Ammon's horn (tissue), 1 donor: ENCODE data around the gene USP10.

Experiments
- DNase-seq: peaks from one replicate; pipeline ENCODE4 v3.0.0-alpha.2; 2016; ENCODE audit warnings: low spot score

The USP10 gene

DNA sequence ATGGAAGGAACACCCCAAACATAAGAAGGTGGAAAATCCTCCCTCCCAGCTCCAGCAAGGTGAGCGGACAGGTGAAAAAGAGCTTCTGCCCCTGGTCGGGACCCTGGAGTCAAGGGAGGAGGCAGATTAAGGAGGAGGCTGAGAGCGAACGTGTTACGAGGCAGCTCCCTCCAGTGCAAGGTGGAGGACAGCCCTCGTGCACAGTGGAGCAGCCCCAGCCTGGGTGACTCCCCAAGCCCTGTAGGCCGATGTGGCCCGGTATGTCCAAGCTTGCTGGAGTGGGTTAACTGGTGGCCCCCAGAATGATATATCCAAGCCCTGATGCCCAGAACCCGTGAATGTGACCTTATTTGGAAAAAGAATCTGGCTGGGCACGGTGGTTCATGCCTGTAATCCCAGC, 104.5 kb downstream of the USP10 start:
- DNase-seq = no peak

DNA sequence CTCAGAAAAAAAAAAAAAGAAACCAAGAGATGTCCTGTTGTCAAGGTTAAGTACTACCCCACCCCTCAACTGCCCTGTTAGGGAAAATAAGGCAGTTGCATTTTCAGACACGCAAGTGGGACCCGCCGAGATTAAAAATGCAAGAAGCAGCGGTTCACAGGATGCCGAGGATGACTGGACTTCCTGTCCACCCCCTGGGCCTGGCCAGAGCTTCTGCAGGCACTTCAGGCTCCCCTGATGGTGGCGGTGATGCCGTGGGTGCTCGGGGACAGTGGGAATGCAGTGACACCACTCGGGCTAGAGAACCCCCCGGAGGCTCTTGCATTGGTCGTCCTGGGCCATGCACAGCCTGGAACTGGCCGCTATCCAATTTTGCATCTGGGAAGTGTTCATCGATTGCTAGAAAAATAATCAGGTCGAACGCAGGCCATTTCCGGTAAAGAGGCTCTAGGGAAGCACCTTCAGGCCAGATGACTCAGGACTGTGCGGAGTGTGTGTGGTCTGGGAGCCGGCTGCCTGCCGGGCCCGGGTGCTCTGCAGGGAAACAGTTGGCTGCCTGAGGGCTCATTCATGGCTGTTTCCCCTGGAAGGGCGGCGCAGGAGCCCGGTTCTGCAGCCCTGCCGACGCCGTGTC, 106.6 kb downstream of the USP10 start:
- DNase-seq = no peak

DNA sequence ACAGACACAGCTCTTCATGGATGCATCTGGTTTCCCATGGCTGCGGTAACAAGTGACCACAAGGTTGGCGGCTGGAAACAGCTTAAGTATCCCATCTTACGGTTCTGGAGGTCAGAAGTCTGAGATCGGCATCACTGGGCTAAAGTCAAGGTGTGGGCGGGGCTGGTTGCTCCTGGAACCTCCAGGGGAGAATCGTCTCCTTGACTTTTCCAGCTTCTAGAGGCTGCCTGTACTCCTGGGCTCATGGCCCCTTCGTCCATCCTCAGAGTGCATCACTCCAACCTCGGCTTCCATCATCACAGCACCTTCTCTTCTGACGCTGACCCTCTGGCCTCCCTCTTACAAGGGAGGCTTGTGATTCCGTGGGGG, 107.1 kb downstream of the USP10 start:
- DNase-seq = no peak

DNA sequence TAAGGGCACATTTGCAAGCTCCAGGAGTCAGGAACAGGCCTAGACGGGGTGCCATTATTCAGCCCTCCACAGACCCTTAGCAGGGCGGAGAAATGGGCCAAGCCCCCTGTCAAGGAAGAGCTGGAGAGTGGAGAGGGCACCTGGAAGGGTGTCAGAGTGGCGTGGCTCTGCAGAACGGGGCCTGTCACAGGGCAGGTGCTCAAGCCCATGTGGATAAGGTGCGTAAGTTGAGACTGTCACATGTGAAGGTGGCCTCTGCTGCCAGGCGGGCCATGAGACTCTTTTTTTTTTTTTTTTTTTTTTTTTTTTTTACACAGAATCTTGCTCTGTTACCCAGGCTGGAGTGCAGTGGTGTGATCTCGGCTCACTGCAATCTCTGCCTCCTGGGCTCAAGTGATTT, 108.0 kb downstream of the USP10 start:
- DNase-seq = no peak

DNA sequence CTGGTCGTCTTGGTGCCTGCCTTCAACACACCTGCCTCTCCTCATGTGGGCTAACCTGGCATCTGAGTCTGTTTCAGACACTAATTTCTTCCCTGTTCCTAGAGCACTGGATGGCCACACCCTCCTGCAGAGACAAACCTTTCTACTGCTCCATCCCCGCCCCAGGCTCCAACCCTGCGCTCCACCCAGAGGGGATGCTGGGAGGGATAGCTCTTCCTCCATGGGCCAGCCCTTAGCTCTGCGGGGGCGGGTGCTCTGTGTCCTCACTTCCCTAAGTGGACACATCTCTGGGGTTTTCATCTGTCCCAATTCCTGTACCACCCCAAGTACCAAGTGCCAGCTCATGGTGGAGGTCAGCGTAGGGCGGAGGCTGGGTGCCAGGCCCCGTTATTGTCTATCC, 109.0 kb downstream of the USP10 start:
- no peak for DNase-seq

DNA sequence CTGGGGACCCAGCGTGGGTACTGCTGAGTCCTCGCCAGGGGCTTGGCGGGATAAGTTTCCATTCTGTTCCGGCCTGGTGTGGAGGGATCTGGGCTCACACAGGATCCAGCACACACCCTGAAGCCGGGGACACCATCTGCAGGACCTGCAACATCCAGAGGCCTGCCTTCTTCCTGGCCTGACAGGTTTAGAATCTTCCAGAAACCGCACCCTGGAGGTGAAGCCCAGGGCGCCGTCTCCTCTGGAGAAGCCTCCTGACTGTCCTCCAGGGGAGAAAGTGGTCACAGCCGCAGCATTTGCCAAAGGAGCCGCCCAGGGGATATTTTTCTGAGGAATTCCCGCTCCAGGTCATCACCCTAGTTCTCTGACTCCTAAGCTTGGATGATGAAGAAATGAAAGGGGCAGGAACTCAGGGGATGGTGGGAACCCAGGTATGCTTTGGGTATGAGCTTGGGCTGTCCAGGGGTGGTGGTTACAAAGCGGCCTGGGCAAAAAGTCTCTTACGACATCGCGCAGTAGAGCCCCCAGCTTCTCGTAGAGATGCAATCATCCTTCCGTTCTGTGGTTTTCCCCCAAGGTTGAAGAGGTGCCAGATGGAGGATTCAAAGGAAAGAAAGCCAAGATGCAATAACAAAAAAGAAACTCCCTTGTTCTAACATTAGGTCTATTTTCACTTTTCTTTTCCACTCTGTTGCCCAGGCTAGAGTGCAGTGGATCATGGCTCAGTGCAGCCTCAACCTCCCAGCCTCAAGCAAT, 110.9 kb downstream of the USP10 start:
- no peak for DNase-seq

DNA sequence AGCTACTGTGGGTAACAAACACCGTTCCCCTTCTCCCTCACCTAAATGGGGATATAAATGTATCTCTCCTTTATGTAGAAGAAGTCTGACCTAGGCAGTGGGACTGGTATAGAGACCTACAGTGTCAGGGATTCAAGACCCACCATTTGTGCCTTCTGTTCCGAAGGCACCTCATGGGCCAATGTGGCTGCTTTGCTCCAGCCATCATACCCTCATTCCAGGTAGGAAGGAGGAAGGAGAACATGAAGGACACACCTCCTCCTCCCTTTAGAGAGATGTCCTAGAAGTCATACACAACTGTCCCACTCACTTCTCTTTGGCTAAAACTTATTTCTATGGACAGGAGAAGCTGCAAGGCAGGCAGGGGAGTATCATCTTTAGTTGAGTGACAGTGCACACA, 111.7 kb downstream of the USP10 start:
- no peak for DNase-seq

DNA sequence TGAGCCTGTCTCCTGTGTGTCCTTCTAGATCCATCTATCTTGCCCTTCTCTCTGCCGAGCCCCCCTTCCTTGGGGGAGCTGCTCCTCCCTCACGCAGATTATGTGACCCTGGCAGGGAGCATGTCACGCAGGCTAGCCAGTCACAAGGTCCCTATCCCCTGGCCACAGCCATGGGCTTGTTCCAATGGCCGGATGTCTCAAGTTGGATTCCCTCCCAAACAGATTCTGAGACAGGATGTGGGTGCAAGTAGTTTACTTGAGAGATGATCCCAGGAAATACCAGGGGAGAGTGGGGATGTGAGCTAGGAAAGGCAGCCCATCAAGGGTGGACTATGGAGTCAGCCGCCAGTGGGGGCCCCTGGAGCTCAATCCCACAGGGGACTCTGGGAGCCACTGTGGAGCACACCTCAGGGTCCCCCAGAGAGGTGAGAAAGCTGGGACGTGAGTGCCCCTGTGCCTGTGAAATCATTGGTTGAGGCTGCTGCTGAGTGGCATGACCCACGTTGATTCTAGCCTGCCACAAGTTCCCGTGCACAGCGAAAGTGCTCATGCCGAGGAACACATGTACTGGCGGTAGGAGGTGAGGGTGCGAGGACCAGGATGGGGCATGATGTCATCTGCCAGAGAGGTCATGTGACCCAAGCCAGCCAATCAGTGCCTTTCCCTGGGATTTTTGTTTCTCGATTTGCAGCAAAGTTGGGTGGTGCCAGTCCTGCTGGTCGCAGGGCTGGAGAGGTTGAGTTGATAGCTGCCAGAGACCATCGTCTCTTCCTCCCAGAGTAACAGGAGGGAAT, 113.5 kb downstream of the USP10 start:
- DNase-seq = no peak

DNA sequence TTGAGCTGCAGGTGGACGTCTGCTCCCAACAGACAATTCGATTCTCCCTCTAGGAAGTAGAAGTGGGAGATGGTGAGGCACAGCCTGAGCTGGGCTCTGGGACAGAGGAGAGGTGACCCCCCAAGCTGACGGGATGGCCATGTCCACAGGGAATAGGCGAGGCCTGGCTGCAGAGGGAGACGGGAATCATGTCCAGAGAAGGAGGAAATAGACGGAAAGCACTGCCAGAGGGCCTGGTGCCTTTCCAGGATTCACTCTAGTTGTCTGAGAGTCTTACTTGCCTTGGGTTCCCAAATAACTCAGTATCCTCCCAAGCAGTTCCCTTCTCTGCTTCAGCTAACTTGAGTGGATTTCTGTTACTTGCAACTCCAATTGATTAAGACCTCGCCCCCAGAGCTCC, 115.7 kb downstream of the USP10 start:
- no peak for DNase-seq

DNA sequence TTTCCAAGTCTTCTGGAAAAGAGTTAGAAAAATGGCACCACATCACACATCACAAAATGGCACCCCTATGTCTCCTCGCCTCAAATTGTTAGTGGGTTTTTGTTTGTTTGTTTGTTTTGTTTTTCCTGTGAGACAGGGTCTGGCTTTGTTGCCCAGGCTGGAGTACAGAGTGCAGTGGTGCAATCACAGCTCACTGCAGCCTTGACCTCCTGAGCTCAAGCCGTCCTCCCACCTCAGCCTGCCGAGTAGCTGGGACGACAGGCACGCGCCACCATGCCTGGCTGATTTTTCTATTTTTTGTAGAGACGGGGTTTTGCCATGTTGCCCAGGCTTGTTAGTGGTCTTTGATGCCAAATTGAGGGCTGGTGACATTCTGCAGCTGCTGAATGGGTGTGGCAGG, 116.2 kb downstream of the USP10 start:
- DNase-seq = no peak

DNA sequence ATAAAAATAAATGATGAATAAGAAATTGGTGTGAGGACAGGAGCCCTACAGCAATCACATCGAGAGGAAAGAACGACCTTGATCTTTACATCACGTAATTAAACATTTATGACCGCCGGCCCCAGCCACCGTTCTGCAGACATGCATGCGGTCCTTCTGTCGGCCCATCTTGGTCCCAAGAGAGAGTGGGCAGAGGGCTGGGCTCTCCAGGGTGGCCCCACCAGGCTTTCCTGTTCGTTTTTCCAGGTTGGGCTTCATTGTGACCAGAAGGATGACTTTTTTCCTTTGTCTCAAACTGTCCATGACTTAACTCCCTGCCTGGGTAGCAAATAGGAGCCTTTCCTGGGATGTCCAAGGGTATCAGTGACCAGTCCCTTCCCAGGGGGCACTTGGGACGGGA, 116.7 kb downstream of the USP10 start:
- DNase-seq = no peak

DNA sequence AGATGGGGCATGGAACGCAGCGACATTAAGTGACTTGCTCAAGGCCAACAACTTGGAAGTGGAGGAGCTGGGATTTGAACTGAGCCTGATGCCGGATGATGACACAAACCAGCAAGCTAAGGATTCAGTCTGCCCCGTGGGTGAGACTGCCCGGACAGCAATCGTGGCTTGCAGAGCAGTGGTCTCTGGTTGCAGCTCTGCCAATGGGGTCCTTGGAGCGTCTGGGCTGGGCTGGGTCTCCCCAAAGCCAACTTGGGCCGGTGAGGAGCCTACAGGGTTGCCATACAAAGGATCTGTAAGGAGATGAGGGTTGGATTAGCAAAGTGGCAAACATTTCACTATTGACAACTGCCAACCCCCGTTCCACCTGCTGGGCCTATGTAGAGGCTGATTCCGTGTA, 117.4 kb downstream of the USP10 start:
- no peak for DNase-seq

DNA sequence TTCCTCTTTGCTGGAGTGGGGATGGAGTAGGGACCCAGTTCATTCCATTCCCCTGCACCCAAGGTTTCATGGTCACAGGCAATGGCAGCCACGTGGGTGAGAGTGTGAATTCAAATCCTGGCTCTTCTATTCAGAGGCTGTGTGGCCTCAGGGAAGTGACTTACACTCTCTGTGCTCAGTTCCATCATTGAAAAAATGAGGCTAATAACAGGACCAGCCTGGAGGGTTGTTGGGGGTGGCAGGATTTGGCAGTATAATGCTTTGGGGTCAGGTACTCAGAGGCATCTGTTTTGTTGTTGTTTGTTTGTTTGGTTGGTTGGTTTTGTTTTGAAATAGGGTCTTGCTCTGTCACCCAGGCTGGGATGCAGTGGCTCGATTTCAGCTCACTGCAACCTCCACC, 117.8 kb downstream of the USP10 start:
- no peak for DNase-seq

DNA sequence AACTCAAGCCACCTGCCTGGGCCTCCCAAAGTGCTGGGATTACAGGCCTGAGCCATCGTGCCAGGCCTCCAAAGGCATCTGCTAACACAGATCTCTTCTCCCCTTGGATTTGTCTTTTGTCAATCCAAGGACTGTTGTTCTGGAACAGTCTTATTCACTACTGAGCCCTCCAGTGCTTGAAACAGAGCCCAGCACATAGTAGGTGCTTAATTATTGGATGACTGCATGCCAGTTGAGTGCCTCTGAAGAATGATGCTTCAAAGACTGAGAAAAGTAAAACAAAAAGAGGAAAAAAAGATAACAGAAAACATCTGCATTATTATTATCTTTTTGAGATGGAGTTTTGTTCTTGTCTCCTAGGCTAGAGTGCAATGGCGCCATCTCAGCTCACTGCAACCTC, 118.3 kb downstream of the USP10 start:
- no peak for DNase-seq

DNA sequence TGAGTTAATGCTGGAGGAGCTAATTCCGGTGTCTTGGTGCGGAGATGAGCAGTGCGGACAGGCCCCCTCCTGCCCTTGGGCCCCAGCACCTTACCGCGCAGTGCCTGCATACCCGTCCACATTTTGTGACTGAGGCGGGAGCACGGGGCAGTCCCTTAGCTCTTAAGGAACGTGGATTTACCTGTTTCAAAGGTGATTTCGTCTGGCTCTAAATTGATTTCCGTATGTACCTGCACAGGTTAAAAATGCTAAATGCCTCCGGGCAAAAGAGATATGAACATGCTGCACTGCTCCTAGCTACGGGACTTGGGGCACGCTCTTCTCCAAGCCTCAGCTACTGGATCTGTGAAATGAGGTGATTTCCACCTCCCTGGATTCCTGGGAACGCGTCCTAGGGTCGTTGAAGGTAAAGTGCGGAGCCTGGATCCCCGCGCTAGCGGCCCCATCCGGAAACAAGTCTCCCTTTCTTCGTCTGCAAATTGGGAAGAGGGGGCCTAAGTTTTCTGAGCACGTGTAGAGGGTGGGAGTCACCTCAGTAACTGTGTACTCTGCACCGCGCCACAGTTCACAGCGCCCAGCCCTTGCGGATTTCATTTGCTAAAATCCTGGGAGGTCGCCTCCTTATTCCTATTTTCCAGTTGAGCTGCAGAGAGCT, 119.3 kb downstream of the USP10 start:
- no peak for DNase-seq

DNA sequence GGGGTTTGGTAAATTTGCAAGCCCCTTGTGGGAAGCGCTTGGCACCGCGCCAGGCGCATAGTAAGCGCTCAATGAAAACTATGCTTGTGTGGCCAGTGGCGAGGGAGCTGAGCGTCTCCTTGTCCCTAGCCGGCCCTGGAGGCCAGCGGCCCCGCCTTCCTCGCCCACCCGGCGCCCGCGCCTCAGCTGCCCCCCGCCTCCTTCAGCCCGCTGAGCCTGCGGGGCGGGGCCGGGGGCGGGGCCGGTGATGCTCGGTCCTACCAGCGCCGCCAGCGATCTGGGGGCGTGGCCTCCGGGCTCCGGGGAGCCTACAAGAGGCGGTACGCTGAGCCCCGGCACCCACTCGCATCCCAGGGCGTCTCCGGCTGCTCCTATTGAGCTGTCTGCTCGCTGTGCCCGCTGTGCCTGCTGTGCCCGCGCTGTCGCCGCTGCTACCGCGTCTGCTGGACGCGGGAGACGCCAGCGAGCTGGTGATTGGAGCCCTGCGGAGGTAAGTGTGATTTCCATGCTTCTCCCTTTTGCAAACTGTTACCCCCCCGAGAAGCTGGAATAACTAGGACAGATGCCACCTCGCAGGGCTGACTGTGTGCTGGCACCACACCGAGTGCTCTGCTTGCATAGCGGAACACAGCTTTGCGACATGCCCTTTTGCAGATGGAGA, 120.0 kb downstream of the USP10 start, which contains the start of gene CRISPLD2:
Gene CRISPLD2 (plus strand): TSS at position 342 of the 661 bp plus-strand sequence. CDS start 18,511 bp downstream, outside the sequence.
- DNase-seq = peak; percentile 96

DNA sequence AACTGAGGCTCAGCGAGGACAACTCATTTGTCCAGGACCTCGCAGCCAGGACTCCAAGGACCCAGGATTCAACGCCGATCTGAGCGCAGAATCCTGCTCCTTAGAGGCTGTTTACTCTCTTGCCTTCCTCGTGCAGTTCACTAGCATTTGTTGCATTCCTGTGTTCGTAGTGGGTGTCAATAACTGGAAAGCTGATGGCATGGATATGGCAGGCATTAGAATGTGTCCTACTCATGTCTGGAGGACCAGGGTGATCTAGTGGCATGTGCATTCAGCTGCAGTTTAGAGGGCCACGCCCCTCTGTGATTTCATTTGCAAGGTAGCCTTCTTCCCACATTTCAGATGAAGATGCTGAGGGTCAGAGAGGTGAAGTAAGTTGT, 120.5 kb downstream of the USP10 start:
- DNase-seq = no peak

DNA sequence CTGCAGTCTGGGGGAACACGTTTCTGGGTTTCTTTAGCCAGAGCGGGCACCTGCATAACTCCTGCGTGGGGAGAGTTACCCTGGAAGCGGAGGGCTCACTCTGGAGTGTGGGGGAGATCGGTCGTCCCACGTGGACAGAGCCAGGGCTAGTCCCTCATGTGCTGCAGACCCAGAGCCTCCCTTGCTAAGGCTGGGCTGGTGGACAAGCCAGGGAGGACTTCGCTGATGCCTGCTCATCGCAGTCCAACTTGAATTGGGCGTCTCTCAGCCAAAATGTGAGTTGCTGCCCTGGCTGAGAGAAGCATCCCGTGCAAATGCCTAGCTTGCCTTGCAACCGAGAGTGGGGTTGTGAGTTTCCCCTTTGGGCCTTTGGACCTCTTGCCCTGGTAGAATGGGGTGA, 121.0 kb downstream of the USP10 start:
- DNase-seq = no peak

DNA sequence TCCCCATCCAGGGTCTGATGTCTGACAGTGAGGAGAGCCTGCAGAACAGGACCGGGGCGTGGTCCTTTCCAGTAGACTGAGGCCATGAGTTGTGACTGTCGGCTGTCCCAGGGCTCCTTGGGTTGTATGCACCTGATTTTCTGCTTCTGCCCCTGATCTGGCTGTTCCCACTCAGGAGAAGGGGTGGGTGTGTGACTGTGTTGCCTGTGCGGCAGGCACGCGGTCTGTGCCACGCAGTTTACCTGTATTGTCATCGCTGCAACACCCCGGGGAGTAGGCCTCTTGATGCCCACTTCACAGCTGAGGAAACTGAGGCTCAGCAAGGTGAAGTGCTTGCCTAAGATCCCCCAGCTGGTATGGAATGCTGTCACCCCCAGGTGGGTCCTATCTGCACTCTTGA, 121.4 kb downstream of the USP10 start:
- no peak for DNase-seq

DNA sequence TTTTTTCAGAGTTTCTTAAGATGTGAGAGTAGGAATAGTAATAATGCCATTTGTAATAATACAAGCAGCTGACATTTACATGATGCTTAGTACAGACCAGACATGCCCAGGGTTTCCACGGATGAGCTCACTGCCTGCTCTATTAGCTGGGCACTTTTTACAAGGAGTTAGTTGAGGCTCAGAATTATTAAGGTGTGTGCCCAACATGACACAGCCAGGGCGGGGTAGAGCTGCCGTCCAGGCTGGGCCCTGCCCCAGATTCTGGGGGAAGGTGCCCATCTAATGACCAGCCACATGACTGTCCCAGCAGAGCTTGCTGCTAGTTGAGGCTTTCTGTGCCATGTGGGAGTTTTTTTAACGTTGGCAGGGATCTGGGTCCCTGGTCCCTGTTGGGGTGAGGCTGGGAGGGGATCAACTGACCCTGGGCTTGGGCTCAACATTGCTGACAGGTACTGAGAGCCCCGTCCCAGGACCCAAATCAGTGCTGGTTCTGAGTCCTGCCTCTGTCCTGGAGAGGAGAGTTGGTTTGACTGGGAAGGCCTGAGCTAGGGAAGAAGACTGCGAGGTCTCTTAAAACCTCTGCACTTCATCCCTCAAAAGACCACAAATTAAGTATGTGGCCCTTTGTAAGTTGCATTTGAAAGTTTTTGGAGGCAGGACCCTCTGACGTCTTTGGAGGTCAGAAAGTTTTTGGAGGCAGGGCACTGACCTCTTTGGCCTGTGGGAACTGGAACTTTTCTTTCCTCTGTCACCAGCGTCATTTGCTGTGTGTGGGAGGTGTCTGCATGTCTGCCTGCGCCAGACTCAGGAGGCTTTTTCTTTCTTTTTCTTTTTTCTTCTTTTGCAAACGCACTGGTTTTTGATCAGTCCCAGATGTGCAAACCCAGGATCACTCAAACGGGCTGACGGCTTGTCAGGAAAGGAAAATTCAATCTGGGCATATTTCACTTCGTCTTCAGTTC, 122.2 kb downstream of the USP10 start:
- no peak for DNase-seq

DNA sequence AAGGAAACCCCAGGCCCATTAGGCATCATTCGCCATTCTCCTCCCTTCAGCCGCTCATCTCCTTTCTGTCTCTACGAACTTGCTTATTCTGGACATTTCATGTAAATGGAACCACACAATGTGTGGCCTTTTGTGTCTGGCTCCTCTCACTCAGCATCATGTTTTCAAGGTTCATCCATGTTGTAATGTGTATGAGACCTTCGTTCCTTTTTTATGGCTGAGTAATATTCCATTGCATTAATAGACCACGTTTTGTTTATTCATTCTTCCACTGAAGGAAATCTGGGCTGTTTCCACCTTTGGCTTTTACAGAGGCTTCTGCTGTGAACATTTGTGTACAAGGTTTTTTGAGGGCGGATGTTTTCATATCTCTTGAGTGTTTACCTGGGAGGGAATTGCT, 123.2 kb downstream of the USP10 start:
- no peak for DNase-seq
